Activated CD4-positive, CD25-positive, alpha-beta regulatory T cell treated with anti-CD3 and anti-CD28 coated beads, Interleukin-2, amount 50 U/mL, for 72 hours (primary cell): Measurements from ENCODE around the gene MAB21L4.

ENCODE experiments used
- DNase-seq: peaks from one replicate; pipeline ENCODE4 v3.0.0; 2021

Gene MAB21L4

DNA sequence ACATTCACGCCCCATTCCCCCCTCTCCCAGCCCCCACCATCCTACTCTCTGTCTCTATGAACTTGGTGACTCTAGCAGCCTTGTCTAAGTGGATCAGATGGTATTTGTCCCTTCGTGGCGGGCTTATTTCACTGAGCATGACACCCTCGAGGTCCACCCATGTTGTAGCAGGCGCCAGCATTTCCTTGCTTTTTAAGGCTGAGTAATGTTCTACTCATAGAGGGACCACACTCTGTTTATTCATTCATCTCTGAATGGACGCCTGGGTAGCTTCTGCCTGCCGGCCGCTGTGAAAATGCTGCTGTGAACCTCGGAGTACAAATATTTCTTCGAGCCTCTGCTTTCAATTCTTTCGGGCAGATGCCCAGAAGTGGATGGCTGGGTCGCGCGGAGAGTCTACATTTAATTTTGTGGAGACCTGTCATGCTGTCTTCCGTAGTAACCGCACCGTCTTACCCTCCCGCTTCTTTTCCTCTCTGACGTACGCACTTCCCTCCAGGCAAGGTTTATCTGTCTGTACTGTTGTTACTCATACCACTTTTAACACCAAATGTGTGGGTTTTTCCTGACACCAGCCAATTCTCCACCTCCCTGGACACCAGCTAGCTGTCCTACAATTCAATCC, 15.8 kb upstream of the MAB21L4 start:
- no peak for DNase-seq

DNA sequence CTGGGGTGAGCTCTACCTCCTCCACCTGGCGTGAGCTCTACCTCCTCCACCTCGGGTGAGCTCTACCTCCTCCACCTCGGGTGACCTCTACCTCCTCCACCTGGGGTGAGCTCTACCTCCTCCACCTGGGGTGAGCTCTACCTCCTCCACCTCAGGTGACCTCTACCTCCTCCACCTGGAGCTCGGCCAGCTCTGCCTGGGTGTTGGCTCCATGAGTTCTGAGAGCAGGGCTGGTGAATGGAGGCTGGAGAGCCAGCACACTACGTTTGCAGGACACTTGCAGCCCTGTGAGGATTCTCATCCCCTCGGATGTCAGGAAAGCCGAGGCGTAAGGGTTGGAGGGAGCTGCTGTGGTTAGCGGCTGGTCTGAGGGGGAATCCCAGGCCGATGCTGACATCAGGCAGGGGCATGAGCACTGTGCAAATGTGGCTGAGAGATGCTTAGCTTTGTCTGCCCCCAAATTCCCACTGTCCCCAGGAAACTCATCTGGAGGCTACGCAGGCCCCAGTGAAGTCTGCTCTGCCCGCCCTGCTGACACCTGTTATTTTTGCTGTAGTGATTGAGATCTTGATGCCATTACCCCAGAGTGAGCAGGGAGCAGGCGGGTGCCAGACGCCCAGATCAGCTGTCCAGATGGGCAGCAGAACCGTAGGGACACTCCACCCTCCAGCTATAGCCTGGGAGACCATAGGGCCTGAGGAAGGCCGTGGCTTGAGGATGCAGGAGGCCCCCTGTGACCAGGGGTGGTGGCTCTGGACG, 13.4 kb upstream of the MAB21L4 start:
- DNase-seq, result no peak

GRCh38 chr2:240906911-240907590, 11.1 kb upstream of the MAB21L4 start:
- no peak for DNase-seq

GRCh38 chr2:240906141-240906910, 10.4 kb upstream of the MAB21L4 start, which contains the start of gene CROCC2:
CROCC2 (plus strand) TSS chr2:240906336; CDS start chr2:240906514, 178 bp downstream.
- DNase-seq, result no peak

GRCh38 chr2:240905176-240905781, 9.3 kb upstream of the MAB21L4 start:
- no peak for DNase-seq

GRCh38 chr2:240904216-240905175, 8.5 kb upstream of the MAB21L4 start:
- no peak for DNase-seq

GRCh38 chr2:240903191-240904060, 7.5 kb upstream of the MAB21L4 start:
- no peak for DNase-seq

- no peak for DNase-seq
Measured at GRCh38 chr2:240902615-240903041, 6.7 kb upstream of the MAB21L4 start.

- no peak for DNase-seq
Measured at GRCh38 chr2:240901986-240902614, 6.1 kb upstream of the MAB21L4 start.

DNA sequence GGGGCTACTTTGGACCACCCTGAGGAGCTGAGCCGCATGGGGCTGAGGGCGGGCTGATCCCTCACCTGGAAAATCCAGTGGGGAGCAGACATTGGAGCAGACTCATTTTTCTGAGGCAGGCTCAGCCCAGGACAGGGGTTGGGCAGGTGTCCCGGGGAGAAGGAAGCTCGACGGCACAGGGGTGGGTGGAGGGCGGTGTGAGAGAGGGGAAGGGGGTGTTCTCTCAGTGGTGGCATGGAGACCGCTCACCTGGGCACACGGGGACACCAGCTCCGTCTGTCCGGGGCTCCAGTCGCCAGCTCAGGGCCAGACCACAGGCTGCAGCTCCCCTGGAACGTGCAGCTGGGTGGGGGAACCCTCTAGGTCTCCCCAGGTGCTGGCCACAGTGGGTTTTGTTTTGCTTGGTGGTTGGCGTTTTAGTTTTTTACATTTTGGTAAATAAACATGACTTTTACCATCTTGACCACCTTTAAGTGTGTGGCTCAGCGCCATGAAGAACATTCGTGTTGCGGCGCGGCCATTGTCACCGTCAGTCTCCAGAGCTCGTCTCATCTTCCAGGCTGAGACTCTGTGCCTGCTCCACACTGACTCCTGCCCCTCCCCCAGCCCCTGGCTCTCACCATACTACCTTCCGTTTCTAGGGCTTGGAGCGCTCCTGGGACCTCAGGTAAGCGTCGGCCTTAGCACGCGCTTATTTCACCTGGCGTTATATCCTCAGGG, 4.3 kb upstream of the MAB21L4 start:
- no peak for DNase-seq

DNA sequence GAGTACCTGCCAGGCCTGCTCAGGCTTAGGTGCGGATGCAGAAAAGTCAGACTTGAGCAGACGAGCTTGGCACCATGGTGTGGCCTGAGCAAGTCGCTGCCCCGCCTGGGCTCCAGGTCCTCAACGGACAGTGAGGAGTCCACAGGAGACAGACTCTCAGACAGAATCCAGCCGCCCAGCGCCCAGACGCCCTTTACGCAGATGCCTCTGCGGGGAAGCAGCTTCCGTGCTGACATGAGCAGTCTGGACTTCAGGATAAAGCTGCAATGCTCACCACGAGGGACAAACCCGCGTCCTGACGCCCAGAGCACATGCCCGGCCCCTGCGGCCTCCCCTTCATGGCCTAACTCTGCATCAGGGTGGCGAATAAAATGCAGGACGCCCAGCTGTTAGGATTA, 3.5 kb upstream of the MAB21L4 start:
- DNase-seq, result no peak

GRCh38 chr2:240898731-240899467, 2.9 kb upstream of the MAB21L4 start:
- DNase-seq, result no peak

DNA sequence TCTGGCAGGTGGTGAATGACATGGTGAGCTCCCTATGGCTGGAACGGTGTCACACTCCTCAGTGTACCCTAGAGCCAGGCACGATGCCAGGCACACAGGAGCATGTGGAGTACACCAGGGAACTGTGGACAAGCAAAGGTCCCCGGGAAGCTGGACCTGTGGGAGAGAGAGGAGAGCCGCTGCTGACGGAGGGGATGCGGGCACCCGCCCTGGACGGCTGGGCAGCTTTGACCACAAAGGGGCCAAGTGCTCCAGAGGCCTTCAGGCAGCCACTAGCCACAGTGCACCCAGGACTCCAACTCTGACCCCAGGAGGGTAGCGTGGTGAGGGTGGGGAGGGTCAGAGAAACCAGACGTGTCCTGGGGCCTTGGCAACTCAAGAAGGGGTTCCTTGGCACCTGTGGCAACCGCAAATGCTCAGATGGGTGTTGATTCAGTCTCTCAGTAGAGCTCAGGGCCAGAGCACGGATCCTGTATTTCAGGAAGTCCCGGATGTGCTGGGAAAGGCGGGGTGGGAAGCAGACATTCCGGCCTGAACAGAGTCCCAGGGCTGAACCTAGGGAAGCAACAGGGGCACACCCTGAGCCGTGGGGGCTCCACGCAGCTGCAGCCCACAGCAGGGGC, 2.3 kb upstream of the MAB21L4 start:
- no peak for DNase-seq

GRCh38 chr2:240896871-240897692, 1.1 kb upstream of the MAB21L4 start:
- no peak for DNase-seq

- no peak for DNase-seq
Measured at GRCh38 chr2:240896394-240896793, 438 bp upstream of the MAB21L4 start.

DNA sequence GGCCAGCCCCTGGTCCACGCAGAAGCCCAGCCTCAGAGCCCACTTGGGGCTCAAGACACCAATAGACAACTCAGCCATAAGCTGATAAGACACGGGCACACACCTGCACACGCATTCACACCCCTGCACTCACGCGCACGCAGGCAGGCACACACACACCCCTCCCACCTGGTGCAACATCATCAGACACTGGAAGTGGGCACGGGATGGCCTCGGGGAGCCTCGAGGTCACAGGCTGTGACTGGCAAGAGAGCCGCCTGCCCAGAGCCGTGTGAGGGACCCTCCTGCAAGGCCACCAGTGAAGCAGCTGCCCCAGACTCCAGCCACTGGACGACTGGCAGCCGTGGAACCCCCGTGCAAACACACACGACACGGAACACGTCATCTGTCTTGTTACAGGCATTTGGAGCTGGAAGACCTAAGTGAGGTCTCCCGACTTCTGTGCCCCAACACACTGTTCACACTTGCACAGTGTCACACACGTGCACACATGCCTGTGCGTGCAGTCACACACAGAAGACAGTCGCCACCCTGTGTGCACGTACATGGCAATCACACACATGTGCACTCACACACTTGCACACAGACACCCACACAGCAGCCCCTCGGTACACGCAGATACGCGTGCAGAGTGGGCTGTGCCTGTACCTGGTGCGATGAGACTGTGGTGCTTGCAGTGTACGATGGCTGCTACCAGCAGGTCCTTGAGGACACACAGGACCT, 959 bp downstream of the MAB21L4 start:
- no peak for DNase-seq
